CD4-positive, alpha-beta T cell (primary cell): Measurements from ENCODE around the gene CSTF1. TPM values are rescaled to one million over a fixed set of nuclear protein-coding genes. Genes with fewer than 3 reads are reported as not detected.
A peak's percentile ranks its signal among the peaks of the same experiment; 100 is the strongest.
"Not testable (repeated sequence)": the region's sequence is repeated elsewhere in the genome, so short reads cannot be mapped to it uniquely, and the experiment has no call there.

Experiments
- ATAC-seq: fragments of 200-7000 bp; cut with Tn5 transposase; one replicate; pipeline ENCODE4 v1.10.0; 2022; ENCODE audit warnings: mild to moderate bottlenecking; ENCODE audit not compliant: poor library complexity
- CTCF ChIA-PET: fragments of 350-600 bp; sonication (Branson Sonifier 250); formaldehyde crosslinking; loops from one replicate; lab custom pipeline; 2021; ENCODE audit warnings: antibody characterized with exemption, inconsistent platforms; lab: Charles Lee
- POLR2A ChIA-PET: fragments of 350-600 bp; sonication (Branson Sonifier 250); formaldehyde crosslinking; loops from one replicate; lab custom pipeline; 2021; ENCODE audit warnings: antibody characterized with exemption, inconsistent platforms; lab: Charles Lee
- DNase-seq, 14 experiments: peaks; one replicate each; pipeline ENCODE4 v3.0.0-alpha.2; 2013 to 2020; ENCODE audit warnings: mixed read lengths in 2 of 14
- H3K27ac ChIP-seq, 2 donors: one replicate each; pipeline versions ENCODE4 v1.5.1 to v1.7.0; 2013; ENCODE audit warnings: low read length in 2 of 2, low read depth in 1 of 2, mild to moderate bottlenecking in 1 of 2
- H3K27me3 ChIP-seq, 2 experiments: 1 replicate in 1 of 2; 2 replicates in 1 of 2; pipeline versions ENCODE4 v1.6.1 to v1.7.0; 2013; ENCODE audit warnings: low read length in 2 of 2, control low read depth in 1 of 2, mild to moderate bottlenecking in 1 of 2, moderate library complexity in 1 of 2; ENCODE audit not compliant: insufficient read depth in 2 of 2, control insufficient read depth in 1 of 2
- H3K36me3 ChIP-seq: one replicate; pipeline ENCODE4 v1.6.1; 2013; ENCODE audit warnings: low read length, control low read depth; ENCODE audit not compliant: insufficient read depth
- H3K4me1 ChIP-seq: one replicate; pipeline ENCODE4 v1.6.1; 2013; ENCODE audit warnings: low read length, control low read depth; ENCODE audit not compliant: insufficient read depth
- H3K4me3 ChIP-seq: one replicate; pipeline ENCODE4 v1.5.1; 2013; ENCODE audit warnings: mild to moderate bottlenecking, low read length, moderate library complexity
- H3K9me3 ChIP-seq, 2 experiments: 1 replicate in 1 of 2; 2 replicates in 1 of 2; pipeline versions ENCODE4 v1.6.1 to v1.7.0; 2013; ENCODE audit warnings: low read length in 2 of 2, mild to moderate bottlenecking in 2 of 2, control low read depth in 1 of 2, moderate library complexity in 1 of 2; ENCODE audit not compliant: control insufficient read depth in 1 of 2, insufficient read depth in 1 of 2
- H3K27ac Mint-ChIP-seq: one replicate; pipeline ENCODE4 v1.8.0; 2020; ENCODE audit warnings: mixed read lengths
- H3K27me3 Mint-ChIP-seq: one replicate; pipeline ENCODE4 v1.8.0; 2021; ENCODE audit warnings: mixed read lengths
- H3K36me3 Mint-ChIP-seq: one replicate; pipeline ENCODE4 v1.8.0; 2021; ENCODE audit warnings: low read depth, mixed read lengths
- H3K4me1 Mint-ChIP-seq: one replicate; pipeline ENCODE4 v1.8.0; 2021; ENCODE audit warnings: low read depth, mixed read lengths
- H3K4me3 Mint-ChIP-seq: one replicate; pipeline ENCODE4 v1.8.0; 2020; ENCODE audit warnings: mild to moderate bottlenecking, mixed read lengths
- H3K9me3 Mint-ChIP-seq: one replicate; pipeline ENCODE4 v1.8.0; 2020; ENCODE audit warnings: mixed read lengths
- intact Hi-C, 2 experiments: fragments of 100-400 bp; cut with DNase I in 1 of 2; cut with micrococcal nuclease in 1 of 2; formaldehyde crosslinking; loops; one replicate each; pipeline versions ENCODE4 v1.15.1 to v1.9.0; 2023 to 2025; cut with DNase I, micrococcal nuclease
- total RNA-seq, 174 experiments: library from RNA in 2 of 174; stranded (reverse) in 2 of 174; gene quantifications; one replicate each; pipeline ENCODE4 v1.2.3 and lab custom pipeline; 2021 to 2026
- TF ChIP-seq, protein P1 (sequence below): fragments of 200-600 bp; IDR thresholded peaks from one replicate; pipeline ENCODE4 v1.8.0; 2022; ENCODE audit warnings: antibody characterized with exemption, mild to moderate bottlenecking

CSTF1 gene
- total RNA-seq, 2 experiments from 2014 or later = 20.7 to 21.8 TPM

DNA sequence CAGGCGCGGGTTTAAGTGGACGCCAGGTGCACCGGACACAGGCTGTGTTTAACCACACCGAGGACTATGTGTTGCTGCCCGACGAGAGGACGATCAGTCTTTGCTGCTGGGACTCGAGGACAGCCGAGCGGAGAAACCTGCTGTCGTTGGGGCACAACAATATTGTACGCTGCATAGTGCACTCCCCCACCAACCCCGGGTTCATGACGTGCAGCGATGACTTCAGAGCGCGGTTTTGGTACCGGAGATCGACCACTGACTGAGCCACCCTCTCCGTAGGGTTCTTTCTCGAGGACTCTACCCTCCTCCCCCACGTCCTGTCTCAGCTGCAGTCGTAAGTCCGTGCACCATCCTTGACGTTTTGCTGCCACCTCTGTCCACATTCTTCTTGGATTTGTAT, 11.0 kb downstream of the CSTF1 start:
- H3K36me3 Mint-ChIP-seq = peaks cover 82% of the 10 kb centered on the region
- peaks cover 83% of the 10 kb centered on the region for H3K36me3 ChIP-seq
- DNase-seq = peak in 1 of 14 experiments; percentile 76

DNA sequence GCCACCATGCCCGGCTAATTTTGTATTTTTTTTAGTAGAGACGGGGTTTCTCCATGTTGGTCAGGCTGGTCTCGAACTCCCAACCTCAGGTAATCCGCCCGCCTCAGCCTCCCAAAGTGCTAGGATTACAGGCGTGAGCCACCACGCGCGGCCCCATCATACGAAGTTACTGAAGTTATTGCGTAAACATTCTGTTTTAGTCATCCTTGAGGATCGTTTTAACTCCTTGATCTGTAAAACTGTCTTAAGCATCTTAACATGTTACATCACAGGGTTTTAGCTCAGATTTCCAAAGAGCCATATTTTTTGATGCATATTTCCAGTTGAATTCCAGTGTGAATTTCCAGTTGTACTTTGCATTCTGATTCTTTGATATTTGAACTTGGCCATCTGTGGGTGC, 12.9 kb downstream of the CSTF1 start:
- H3K4me3 ChIP-seq, H3K27ac ChIP-seq, H3K27me3 Mint-ChIP-seq, ATAC-seq, H3K4me1 ChIP-seq, intact Hi-C loops, H3K4me3 Mint-ChIP-seq, H3K9me3 Mint-ChIP-seq, H3K27me3 ChIP-seq, H3K9me3 ChIP-seq, DNase-seq: not testable (repeated sequence)
- peaks cover 67% of the 10 kb centered on the region for H3K36me3 ChIP-seq
- ChIA-PET POLR2A (interaction anchor here (0.7 to 0.9 kb wide), 2 partner anchors 10 to 13 kb away, joined by 3 read pairs; no protein-coding TSS in a partner anchor), CTCF (interaction anchor here (0.9 kb wide), 1 partner anchor 15 kb away, joined by 4 read pairs; no protein-coding TSS in a partner anchor)
- Mint-ChIP-seq H3K36me3 (peaks cover 74% of the 10 kb centered on the region), H3K27ac (peak overlapping the region; percentile 96), H3K4me1 (peaks cover 24% of the 10 kb centered on the region)

More for the DNA sequence above, 11.0 kb downstream of the CSTF1 start:
- H3K27ac Mint-ChIP-seq = peak overlapping the region; percentile 96
- ChIA-PET CTCF (no interaction called here), POLR2A (interaction anchor here (0.8 to 1.1 kb wide), 2 partner anchors 8 to 37 kb away, joined by 3 read pairs; partner anchors contain the start of gene CASS4)
- Histone ChIP-seq H3K27ac (no peak overlapping the region), H3K9me3 (no peaks in the 10 kb centered on the region), H3K27me3 (no peaks in the 10 kb centered on the region), H3K4me3 (no peak overlapping the region), H3K4me1 (no peaks in the 10 kb centered on the region)
- H3K27me3 Mint-ChIP-seq = no peaks in the 10 kb centered on the region
- TF ChIP-seq, protein P1, sequence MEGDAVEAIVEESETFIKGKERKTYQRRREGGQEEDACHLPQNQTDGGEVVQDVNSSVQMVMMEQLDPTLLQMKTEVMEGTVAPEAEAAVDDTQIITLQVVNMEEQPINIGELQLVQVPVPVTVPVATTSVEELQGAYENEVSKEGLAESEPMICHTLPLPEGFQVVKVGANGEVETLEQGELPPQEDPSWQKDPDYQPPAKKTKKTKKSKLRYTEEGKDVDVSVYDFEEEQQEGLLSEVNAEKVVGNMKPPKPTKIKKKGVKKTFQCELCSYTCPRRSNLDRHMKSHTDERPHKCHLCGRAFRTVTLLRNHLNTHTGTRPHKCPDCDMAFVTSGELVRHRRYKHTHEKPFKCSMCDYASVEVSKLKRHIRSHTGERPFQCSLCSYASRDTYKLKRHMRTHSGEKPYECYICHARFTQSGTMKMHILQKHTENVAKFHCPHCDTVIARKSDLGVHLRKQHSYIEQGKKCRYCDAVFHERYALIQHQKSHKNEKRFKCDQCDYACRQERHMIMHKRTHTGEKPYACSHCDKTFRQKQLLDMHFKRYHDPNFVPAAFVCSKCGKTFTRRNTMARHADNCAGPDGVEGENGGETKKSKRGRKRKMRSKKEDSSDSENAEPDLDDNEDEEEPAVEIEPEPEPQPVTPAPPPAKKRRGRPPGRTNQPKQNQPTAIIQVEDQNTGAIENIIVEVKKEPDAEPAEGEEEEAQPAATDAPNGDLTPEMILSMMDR = no peak
- H3K4me3 Mint-ChIP-seq = peak overlapping the region; percentile 64
- no peaks in the 10 kb centered on the region for H3K9me3 Mint-ChIP-seq
- peaks cover 24% of the 10 kb centered on the region for H3K4me1 Mint-ChIP-seq
- ATAC-seq = peak; percentile 94
- intact Hi-C loops = no loop called here

DNA sequence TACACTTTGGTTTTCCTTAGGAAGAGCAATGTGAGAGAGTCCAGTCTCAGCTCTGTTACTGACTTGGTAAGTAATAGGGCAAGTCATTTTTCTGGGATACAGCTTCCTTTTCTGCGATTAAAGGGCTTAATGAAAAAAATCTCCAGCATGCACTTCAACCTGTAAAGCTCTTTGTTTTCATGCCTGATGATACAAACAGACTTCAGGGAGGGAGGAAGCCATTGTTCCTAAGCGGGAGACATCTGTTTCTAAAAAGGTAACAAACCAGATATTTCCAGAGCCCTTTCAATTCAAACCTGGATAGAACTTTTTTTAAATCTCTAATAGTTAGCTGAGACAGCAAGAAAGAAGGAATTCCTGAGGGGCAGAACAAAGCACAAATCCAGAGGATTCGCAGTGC, 14.5 kb downstream of the CSTF1 start:
- POLR2A ChIA-PET = interaction anchor here (1.4 kb wide), 1 partner anchor 12 kb away, joined by 5 read pairs; no protein-coding TSS in a partner anchor
- Histone ChIP-seq H3K9me3 (no peaks in the 10 kb centered on the region), H3K4me1 (peaks cover 12% of the 10 kb centered on the region), H3K27me3 (no peaks in the 10 kb centered on the region), H3K27ac (no peak overlapping the region), H3K4me3 (no peak overlapping the region), H3K36me3 (peaks cover 54% of the 10 kb centered on the region)
- Mint-ChIP-seq H3K4me3 (no peak overlapping the region), H3K9me3 (no peaks in the 10 kb centered on the region), H3K27me3 (no peaks in the 10 kb centered on the region), H3K27ac (peak overlapping the region; percentile 43), H3K4me1 (peaks cover 32% of the 10 kb centered on the region), H3K36me3 (peaks cover 67% of the 10 kb centered on the region)
- TF ChIP-seq, protein P1 = no peak
- intact Hi-C loops = no loop called here
- ATAC-seq (no peak), DNase-seq (no peak)
- CTCF ChIA-PET = no interaction called here
